MG63 (cell line): ENCODE measurements around the gene SNAPC1. TPM values are rescaled to one million over a fixed set of nuclear protein-coding genes. Genes with fewer than 3 reads are reported as not detected.

Experiments
- DNase-seq: peaks from one replicate; pipeline ENCODE4 v3.0.0-alpha.2; 2020
- H3K27me3 ChIP-seq: fragments of 250-450 bp; sonication (Bioruptor Pico); 2 replicates; pipeline ENCODE4 v1.5.1; 2020; ENCODE audit warnings: mild to moderate bottlenecking, moderate library complexity
- H3K36me3 ChIP-seq: fragments of 250-450 bp; sonication (Bioruptor Pico); 2 replicates; pipeline ENCODE4 v1.5.1; 2020; ENCODE audit warnings: mild to moderate bottlenecking, moderate library complexity
- H3K4me3 ChIP-seq: fragments of 250-450 bp; sonication (Bioruptor Pico); 2 replicates; pipeline ENCODE4 v1.5.1; 2020; ENCODE audit warnings: mild to moderate bottlenecking, moderate library complexity
- H3K9me3 ChIP-seq: fragments of 250-450 bp; sonication (Bioruptor Pico); 2 replicates; pipeline ENCODE4 v1.5.1; 2020; ENCODE audit warnings: mild to moderate bottlenecking, moderate library complexity
- total RNA-seq: library from RNA; depleted of rRNA; stranded (reverse); fragments of >200 nt; shearing (Covaris generic); gene quantifications from 2 replicates; pipeline ENCODE4 v1.2.3, GENCODE V29; 2014; ENCODE audit warnings: low replicate concordance; rRNA removed

The SNAPC1 gene
- total RNA-seq, 1 experiment from 2014 or later, result 11.0 TPM

DNA sequence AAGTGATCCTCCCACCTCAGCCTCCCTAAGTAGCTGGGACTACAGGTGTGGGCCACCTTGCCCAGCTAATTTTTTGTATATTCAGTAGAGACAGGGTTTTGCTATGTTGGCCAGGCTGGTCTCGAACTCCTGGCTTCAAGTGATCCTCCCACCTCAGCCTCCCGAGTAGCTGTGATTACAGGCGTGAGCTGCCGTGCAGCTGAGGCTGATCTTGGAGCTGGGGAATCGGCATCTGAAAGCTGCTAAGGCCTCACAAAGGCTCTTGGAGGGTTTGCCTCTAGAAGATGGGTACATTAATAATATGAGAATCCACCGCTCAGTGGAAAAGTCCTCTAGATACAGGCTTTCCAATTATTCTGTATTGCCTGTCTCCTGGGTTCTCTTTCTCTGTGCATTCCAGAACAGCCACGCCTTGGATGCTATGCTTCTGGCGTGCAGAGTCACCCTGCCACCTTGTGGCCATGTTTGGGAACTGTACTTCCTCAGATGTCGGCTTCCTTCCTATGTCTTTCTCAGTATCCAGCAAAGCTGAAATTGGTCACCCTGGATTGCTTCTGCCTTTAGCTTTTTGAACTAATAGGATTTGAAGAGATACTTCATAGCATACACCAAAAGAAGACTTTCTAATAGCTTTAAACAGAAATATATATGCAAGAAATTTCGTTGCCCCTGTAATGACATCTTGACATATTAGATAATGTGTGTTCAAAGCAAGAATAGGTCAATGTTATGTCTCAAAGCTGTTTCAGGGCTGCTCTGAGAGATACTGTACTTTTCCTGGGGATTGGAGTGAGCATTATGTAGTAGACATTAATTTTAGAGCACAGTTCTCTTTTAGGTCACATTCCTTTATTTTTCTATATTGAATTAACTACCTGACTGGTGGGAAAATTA lies 75.4 kb downstream of the SNAPC1 start:
- peak; percentile 47 for DNase-seq
- Histone ChIP-seq H3K4me3 (no peak overlapping the region), H3K27me3 (no peaks in the 10 kb centered on the region), H3K9me3 (no peaks in the 10 kb centered on the region), H3K36me3 (no peaks in the 10 kb centered on the region)

GRCh38 chr14:61838661-61839245 lies 76.5 kb downstream of the SNAPC1 start:
- H3K4me3 ChIP-seq, result no peak overlapping the region
- H3K36me3 ChIP-seq, result no peaks in the 10 kb centered on the region
- H3K9me3 ChIP-seq, result no peaks in the 10 kb centered on the region
- no peaks in the 10 kb centered on the region for H3K27me3 ChIP-seq
- no peak for DNase-seq

DNA sequence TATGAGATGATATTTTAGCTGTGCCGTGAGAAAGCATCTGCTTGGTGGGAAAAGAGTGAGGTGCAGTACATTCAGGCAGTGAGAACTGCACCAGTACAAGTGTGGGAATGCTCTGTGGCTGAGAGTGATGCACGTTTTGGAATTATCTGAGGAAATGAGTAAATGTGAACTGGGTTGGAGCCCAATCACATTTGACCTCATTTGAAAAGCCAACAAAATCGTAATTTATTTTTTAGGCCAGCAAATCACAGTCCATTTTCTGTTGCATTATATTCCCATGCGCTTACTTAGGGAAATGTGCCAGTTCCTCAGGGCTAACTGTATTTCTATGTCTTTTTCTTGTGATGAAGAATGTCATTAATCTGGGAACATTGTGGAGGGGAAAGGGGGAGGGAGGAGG lies 77.3 kb downstream of the SNAPC1 start:
- Histone ChIP-seq H3K4me3 (no peak overlapping the region), H3K9me3 (no peaks in the 10 kb centered on the region), H3K27me3 (no peaks in the 10 kb centered on the region), H3K36me3 (no peaks in the 10 kb centered on the region)
- DNase-seq, result peak; percentile 5

DNA sequence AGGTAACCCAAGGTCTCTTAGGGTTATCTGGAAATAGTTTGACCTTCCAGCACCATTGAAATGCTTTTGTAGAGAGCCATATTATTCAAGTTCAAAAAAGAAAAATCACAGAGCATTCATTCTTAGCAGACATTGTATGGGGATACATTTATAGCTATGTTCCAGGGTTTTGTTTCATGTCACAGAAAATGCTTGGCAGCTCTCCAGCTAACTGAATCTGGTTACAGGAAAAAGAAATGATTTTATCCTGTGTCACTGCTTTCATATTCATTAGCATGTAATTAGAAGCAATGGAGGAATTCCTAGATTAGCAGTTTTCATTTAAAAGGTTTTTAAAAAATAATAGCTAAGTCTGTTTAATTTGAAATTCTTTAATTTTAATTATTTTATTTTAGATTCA lies 78.9 kb downstream of the SNAPC1 start:
- no peaks in the 10 kb centered on the region for H3K27me3 ChIP-seq
- H3K4me3 ChIP-seq, result no peak overlapping the region
- no peaks in the 10 kb centered on the region for H3K36me3 ChIP-seq
- H3K9me3 ChIP-seq, result peaks cover 5% of the 10 kb centered on the region; the same call in 1 of the 2 replicates
- no peak for DNase-seq

Other genes with a start within 250 kb of the SNAPC1 start
- gene HIF1A, start 66.9 kb upstream of the SNAPC1 start, total RNA-seq, result 58.5 and 77.4 TPM in 2 replicates
- under 0.01 TPM in 1 of 2 replicates, not detected in the other for gene SYT16, start 50.3 kb downstream of the SNAPC1 start, total RNA-seq